DMS 273 (cell line): Measurements from ENCODE around the gene MYDGF.
"Not testable (repeated sequence)": the region's sequence is repeated elsewhere in the genome, so short reads cannot be mapped to it uniquely, and the experiment has no call there.

ENCODE experiments used
- DNase-seq: peaks from one replicate; lab custom pipeline; 2025; ENCODE audit not compliant: unreplicated experiment; lab: John Stamatoyannopoulos, UW

Gene MYDGF

GRCh38 chr19:4669723-4670480 is at the start of gene MYDGF:
Gene MYDGF, minus strand, starts transcription at chr19:4670342. Its CDS starts 8 bp downstream, at chr19:4670334.
- DNase-seq: peak; percentile 96

DNA sequence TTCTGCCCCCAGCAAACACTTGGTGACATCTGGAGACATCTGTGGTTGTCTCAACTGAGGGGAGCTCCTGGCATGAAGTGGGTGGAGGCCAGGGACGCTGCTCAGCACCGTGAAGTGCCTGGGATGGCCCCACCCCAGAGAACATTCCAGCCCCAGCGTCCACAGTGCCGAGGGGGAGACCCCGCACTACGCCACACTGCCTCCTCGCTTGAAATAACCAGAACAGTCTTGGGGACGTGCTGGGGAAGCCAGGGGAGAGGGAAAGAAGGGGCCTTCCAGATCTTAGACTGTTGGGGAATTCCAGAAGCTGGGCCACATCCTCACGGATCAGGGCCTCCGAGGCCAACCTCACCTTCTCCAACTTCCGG is 49.3 kb upstream of the MYDGF start:
- no peak for DNase-seq

DNA sequence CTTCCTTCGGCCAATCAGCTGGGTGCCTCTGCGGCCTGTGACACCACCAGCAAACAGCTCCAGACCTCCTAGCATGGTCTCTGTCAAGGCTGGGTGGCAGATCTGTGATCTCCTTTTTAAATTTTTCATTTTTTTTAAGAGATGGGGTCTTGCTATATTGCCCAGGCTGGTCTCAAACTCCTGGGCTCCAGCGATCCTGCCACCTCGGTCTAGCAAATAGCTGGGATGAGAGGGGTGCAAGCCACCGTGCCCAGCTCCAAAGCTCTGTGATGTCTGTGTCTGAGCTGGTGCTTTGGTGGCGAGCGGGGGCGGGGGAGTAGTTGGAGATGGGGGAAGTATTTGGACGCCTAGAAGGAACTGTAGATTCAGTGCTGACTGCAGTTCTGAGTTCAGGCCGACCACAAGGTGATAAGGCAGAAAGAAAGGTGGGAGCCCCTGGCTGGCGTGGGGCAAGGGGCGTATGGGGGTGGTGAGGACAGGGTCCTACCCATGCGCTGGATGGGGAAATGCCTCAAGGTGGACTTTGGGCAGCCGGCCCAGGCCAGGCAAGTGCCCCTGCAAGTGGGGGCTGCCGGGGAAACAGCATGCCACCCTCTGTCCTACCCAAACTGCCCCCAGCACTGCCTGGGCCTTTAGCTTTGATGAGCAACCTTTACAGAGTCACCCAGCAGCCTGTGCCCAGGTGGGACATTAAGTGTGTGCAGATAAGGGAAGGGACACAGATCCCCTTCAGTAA is 48.0 kb upstream of the MYDGF start:
- no peak for DNase-seq

- no peak for DNase-seq
Measured at GRCh38 chr19:4717191-4717965, 47.2 kb upstream of the MYDGF start.

DNA sequence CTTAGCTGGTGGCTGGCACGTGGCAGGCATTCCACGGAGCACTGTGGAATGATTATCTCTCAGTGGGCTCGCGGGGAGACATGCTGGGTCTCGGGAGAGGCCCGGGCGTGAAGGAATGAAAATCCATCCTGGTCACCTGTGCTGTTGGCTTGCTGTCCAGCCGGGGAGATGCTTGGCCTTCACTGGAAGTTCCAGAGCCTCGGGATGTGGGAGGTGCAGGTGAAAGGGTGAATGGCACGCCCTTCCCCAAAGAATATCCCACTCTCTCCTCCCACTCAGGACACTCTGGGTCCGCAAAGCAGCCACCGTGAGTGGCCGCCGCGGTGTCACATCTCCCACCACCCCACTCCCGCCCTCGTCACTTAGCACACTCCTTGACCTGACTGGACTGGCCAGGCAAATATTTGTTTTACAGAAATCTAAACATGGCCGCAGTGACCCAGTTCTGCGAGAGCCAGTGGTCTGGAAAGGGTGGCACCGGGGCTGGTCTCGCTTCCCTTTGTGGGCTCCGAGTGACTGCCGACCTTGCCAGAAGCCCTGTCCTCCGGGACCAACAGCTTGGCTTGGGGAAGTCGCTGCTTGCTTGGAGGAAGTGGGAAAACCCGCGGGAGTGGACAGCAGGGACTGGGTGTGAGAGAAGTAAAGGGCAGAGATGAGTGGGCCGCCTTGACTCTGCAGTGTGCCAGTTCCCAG is 45.5 kb upstream of the MYDGF start:
- no peak for DNase-seq

GRCh38 chr19:4715178-4715528 is 45.0 kb upstream of the MYDGF start:
- not testable (repeated sequence) for DNase-seq

GRCh38 chr19:4714016-4714415 is 43.9 kb upstream of the MYDGF start:
- no peak for DNase-seq

- DNase-seq: no peak
Measured at GRCh38 chr19:4713384-4713951, 43.3 kb upstream of the MYDGF start.

DNA sequence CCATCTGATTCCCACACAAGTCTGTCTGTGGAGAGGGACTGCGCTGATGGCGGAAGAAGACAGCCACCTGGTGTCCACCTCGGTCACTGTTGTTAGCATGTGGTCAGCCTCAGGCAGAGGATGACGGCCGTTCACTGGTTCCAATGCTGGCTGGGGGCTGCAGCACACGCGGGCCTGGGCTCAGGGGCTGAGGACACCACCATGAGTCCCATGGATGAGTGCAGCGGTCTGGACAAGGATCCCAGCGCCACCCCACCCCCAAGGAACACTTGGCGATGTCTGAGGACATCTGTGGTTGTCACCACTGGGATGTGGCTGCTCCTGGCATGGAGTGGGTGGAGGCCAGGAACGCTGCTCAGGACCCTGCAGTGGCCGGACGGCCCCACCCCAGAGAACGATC is 42.6 kb upstream of the MYDGF start:
- DNase-seq: no peak

GRCh38 chr19:4711211-4711610 is 41.1 kb upstream of the MYDGF start:
- DNase-seq: no peak

- DNase-seq: no peak
Measured at GRCh38 chr19:4710281-4710600, 40.1 kb upstream of the MYDGF start.

DNA sequence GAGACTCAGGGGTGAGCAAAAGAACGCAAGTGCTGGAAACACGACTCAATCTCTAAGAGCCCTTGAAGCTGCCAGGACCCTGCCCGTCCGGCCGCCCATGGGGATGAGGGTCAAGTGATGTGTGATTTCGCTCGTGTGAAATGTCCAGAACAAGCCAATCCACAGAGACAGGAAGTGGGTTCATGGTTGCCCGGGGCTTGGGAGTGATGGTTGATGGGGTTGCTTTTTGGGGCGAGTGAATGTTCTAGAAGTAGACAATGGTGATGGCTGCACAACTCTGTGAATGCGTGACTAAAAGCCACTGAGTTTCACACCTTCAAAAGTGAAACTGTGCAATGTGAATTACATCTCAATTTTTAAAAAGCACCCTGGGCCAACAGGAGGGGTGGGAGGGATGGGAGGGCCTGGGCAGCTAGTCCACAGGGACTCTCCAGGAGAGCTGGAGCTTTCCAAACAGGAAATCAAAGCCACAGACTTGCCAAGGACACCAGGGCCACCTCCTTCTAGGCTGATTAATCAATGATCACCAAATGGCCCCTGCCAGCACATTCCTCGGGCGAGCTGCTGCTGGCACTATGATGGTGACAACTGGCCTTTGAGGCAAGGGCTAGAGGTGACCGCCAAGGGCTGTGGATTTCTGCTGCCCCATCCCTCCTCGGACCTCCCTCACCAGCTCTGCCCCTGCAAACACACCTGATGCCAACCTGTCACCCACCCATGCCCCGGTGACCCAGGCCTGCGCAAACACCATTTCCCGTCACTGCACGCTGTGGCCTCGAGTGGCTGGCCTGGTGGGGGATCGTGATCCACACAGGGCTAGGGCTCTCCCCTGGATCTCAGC is 39.5 kb upstream of the MYDGF start:
- DNase-seq: no peak

- DNase-seq: no peak
Measured at GRCh38 chr19:4707956-4708650, 38.0 kb upstream of the MYDGF start.

- no peak for DNase-seq
Measured at GRCh38 chr19:4707322-4707721, 37.2 kb upstream of the MYDGF start.

- DNase-seq: peak; percentile 39
Measured at GRCh38 chr19:4705413-4706131, 35.4 kb upstream of the MYDGF start.

DNA sequence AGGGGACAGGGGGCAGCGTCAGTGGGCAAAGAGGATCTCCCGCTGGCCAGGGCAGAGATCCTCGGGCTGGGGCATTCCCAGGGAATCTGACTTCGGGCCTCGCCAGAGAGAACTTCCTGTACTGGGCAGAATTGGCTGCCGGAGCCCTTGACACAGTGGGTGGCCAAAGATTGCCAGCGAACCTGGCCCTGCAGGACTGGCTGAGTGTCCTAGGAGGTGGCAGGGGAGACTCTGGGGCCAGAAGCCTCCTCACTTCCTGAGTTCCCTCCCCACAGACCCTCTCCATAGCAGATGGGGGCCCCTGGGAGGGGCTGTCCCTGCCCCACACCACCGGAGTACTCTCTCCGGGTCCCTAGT is 34.2 kb upstream of the MYDGF start:
- DNase-seq: no peak

- no peak for DNase-seq
Measured at GRCh38 chr19:4703671-4704316, 33.7 kb upstream of the MYDGF start.

GRCh38 chr19:4702764-4703163 is 32.6 kb upstream of the MYDGF start:
- DNase-seq: no peak

GRCh38 chr19:4701557-4701956 is 31.4 kb upstream of the MYDGF start:
- DNase-seq: no peak
